HG03175 (cell line): ENCODE measurements around the gene ANKRD40.
"Not testable (repeated sequence)": the region's sequence is repeated elsewhere in the genome, so short reads cannot be mapped to it uniquely, and the experiment has no call there.

Source experiments
- ATAC-seq: cut with Tn5 transposase; IDR thresholded peaks from one replicate; pipeline ENCODE4 v1.9.1; 2021; ENCODE audit warnings: mild to moderate bottlenecking, moderate library complexity; ENCODE audit not compliant: unreplicated experiment

ANKRD40 gene

DNA sequence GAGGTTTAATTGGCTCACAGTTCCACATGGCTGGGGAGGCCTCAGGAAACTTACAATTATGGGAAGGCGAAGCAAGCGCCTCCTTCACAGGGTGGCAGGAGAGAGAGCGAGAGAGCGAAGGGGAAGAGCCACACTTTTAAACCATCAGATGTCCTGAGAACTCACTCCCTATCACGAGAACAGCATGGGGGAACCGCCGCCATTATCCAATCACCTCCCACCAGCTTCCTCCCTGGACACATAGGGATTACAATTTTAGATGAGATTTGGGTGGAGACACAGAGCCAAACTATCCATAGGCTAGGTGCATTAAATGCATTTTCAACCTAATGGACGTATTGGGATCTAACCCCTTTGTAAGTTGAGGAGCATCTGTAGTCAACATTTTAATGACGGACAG, 4.9 kb upstream of the ANKRD40 start:
- ATAC-seq: no peak

DNA sequence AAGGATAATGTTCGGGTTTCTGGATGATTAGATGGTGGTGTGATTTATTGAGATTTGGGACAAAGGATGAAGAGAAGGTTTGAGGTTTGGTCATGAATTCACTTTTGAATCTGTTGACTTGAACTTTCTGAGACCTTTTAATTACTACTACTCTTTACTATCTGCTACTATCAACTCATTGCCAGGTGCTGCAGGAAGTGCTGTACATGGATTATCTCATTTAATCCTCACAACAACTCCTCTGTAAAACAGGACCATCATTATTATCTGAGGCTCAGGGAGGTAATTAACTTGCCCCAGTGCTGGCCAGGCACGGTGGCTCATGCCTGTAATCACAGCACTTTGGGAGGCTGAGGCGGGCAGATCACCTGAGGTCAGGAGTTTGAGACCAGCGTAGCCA, 2.9 kb upstream of the ANKRD40 start:
- no peak for ATAC-seq

DNA sequence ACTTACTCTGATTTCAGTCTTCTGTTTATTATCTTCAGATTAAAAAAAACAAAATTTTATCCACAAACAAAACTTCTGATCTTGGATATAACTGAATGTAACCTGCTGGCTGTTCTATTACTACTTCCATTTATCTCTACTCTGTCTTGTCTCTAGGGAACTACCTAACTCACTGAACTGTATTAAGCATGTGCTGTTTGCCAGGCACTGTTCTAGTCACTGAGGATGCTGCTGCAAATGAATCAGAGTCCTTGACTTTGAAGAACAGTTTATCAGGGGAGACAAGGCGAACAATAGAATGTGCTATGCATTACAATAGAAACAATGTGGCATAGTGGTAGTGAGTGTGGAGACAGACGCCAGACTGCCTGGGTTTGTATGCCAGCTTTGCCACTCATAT, 2.3 kb upstream of the ANKRD40 start:
- ATAC-seq: no peak

DNA sequence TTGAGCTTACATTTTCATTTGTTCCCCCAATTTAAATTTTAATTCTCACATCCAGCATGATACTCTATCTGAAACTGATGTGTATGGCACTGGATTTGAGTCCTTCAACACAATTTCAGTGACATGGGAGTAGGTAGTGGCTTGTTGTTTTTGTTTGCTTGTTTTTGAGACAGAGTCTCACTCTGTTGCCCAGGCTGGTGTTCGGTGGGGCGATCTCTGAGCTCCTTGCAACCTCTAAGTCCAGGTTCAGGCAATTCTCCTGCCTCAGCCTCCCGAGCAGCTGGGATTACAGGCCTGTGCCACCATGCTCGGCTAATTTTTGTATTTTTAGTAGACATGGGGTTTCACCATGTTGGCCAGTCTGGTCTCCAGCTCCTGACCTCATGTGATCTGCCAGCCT, 1.3 kb upstream of the ANKRD40 start:
- not testable (repeated sequence) for ATAC-seq

DNA sequence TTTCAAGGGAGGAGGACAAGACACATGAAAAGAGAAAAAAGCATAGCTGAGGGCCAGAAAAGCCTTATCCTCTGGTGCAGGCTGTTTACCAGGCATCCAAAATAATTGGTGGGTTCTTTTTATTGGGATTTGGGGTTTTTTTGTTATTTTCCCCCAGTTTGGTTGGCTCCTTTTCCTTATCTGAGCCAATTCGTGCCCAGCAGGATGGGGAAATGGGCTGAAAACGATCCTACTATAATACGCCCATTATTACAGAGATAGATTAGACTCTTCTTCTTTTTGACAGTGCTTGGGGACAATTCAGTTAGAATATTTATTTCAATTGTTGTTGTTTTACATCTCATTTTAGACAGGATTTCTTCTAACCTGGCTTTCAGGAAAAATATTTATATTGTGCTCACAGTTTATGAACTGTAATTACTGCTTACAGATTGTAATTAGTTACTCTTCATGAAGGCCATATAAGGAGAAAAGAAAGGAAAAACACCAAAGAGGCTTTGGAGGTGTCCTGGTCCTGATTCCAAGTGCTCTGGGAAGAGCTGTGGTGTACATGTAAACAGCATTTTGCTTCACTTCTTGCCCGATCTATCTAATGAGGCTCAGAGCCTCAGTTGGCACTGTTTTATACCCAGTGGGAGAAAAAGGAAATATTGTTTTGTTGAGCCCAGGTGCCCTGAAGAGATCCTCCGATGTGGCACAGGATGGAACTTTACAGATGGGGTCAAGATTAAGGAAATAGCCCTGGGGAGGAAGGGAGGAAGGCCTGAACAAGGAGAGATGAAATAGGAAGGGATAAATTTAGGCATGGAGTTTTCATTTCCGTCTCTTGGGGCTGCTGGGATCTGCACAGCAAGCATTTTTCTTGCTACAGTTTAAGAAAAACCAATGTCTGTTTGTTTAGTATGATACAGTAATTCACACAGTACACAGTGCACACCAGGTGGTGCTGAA, 611 bp upstream of the ANKRD40 start:
- ATAC-seq: no peak

DNA sequence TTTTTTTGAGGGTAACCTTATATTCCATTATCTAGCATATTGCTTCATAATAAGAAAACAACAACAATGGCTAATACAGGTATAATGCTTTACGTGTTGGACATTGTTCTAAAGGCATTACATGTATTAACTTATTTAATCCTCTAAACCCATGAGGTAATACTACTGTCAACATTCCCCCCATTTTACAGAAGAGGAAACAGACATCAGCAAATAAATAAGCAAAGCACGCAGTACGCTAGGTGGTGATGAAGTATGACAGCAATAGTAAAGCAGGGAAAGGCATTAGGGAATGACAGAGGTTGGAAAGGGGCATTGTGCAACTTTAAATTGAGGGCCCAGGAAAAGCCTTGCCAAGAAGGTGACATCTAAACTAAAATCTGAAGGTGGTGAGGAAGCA, 4.6 kb downstream of the ANKRD40 start:
- ATAC-seq: no peak

DNA sequence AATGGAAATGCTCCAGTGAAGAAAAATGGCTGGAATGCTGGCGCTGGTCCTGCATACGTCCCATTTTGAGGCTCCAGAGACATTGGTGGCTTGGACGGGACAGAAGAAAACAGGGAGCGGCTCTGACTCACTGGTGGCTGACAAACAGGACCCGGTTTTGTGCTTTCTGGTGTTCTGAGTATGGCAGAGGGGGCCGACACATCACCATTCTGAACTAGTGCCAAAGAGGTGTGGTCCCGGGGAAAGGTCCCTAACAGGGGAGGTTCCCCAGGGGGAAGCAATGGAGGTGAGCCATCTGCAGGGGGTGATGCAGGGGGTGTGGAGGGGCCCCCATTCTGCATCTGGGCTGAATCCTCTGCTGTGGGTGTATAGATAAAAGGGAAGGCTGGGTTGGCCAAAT, 8.3 kb downstream of the ANKRD40 start:
- no peak for ATAC-seq

DNA sequence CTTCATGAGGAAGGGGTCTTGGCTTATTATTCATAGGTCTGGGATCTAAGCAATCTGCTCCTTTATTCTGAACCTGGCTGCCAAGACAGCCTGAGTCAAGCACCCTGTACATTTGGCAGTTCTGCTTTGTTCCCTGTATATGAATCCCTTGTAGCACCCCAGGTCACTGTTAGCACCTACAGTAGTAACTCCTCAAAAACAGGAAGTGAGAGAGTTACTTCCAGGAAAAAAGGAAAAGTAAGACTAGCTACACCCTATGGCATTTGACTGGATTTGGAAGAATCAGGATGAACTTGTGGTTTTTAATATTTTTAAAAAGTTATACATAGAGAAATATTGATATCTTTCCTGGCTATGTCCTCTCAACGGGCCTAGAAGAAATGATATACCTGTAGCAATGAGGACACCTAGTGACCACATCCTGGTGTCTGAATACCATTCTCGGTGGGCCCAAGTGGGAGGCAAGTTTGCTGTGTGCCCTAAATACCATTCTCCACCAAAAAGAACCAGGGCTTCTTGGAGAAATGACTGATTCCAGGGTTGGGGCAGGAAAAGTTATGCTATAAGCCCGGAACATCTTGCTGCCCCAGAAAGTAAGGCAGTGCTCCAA, 9.9 kb downstream of the ANKRD40 start:
- ATAC-seq: no peak

DNA sequence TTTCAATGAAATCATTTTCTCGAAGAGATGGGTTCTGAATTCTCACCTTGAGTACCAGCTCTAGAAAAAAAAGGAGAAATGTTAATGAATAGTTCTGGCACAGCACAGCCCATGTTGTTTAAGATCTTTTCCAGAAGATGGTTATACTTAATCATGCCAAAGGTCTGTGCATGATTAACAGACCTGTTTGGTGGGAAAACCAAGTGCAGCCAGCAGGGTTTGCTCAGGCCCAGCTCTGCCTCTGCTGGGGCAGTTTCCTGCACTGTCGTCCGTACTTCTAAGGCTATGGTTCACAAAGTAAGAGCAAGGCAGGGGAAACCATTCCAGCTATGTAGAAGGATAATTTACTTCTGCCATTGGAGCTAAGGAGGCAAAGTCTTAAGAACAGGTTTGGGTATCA, 10.7 kb downstream of the ANKRD40 start:
- no peak for ATAC-seq

DNA sequence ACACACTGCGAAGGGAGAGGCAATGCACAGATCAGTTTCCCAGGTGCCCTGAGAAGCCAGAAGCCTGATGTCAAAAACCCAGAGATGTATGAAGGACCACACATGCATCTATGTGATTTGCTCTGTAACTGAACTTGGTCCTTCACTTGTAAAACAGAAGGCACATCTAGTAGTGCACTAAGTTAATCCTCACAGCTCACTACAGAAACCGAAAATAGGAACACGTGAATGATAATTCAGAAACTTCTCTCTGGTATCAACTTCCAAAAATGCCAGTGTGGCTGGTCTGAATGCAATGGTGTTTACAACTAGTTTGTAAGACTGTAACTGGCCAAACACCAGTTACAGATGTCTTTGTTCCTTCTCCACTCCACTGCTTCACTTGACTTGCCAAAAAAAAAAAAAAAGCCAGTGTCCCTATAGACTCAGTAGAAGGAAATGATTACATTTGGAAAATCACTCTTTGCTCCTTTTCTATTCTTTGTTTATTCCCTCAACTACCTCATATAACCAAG, 11.3 kb downstream of the ANKRD40 start:
- no peak for ATAC-seq

DNA sequence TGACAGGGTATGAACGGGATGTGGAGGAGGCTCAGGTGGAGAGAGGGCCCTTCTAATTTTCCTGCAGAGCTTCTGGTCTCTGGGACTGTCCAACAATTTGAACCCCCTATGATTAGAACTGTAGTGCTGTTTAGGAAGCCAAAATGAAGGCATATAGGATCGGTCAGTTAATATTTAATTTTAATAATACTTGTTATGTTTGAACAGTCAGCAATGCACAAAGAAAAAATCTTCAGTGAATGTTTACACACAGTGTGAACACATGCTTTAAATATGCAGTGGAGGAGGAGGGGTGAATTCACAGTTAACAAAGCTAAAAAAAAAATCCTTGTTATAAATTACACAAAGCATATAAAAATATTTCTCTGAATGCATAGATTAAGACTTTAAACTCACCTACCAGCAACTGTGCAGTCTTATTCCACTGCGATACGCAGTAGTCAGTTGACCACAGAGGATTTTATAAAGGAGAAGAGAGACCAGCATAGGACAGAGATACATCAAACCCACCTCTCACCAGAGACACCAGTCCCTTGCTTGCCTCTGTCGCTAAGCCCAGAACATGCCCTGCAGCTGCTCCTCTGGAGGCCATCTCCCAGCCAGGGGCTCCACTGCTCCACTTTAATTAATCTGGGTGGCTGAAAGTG, 14.6 kb downstream of the ANKRD40 start:
- no peak for ATAC-seq

DNA sequence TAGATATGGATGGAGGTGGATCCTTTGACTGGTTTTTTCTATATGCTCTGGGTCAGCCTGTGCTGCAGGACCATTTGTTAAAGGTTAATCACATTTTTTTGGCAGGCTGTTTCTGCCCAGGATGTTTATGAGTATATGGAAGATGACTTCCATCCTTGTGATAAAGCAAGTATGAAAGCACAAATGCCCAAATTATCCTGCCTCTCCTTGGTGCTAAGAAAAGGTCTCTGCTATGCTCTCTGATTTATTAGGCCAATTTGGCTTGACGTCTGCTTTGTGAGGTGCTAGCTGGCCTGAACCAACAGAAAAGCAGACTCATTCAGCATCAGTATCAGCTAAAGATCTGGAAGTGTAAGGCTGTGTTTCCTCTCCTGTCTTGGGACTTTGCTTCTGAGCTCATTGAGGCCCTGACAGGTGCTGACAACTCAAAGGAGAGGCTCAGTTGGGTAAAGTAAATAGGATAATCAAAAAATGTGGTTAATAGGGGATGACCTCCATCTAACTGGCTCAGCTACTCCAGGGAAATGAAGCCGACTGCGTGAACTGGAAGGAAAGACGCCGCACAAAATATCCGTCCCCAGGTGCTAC, 15.2 kb downstream of the ANKRD40 start:
- ATAC-seq: no peak

DNA sequence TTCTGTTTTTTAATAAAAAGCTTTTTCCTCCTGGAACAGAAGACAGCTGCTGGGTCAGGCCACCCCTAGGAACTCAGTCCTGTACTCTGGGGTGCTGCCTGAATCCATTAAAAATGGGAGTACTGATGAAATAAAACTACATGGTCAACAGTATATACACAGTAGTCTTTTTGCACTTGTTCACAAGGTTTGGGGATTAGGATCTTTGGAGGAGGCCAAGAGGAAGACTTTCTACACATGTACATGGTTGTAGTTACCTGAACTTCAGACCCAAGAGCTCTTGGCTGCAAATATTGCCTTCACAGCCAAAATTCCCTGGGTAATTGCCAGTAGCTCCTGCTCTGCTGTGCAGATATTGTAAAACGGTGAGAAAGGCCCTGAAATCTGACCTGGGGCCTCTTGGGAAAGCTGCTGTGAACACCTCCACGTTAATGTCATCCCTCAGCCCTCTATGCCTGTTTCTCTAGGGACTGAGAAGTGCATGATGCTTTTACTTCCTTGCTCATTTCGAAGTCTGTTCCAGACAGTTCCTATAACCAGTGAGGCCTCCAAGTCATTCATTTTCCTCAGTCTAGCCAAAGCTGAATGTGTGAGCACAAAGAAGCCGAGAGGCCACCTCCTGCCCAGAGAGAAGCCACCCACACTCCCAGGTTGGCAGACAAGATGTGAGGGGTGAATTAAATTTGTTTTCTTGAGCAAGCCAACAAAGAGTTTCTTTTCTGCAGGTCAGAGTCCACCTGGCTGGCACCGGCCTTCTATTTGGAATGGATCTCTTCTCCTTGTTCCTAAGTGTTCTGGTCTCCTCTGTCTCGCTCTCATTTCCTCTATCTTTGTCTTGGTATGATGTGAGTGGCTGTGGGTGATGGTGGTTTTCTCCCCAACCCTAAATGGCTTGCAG, 15.9 kb downstream of the ANKRD40 start:
- ATAC-seq: no peak

DNA sequence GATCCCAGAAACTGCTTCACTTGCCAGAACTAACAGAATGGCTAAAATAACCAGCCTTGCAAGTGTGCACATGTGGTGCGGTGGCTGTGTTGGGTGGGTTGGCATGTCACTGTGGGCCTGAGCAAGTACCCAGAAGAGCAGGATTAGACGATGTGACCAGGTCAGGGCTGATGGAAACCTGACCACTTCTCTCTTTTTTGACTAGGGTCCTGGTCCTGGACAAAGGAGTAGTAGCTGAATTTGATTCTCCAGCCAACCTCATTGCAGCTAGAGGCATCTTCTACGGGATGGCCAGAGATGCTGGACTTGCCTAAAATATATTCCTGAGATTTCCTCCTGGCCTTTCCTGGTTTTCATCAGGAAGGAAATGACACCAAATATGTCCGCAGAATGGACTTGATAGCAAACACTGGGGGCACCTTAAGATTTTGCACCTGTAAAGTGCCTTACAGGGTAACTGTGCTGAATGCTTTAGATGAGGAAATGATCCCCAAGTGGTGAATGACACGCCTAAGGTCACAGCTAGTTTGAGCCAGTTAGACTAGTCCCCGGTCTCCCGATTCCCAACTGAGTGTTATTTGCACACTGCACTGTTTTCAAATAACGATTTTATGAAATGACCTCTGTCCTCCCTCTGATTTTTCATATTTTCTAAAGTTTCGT, 16.7 kb downstream of the ANKRD40 start:
- no peak for ATAC-seq

DNA sequence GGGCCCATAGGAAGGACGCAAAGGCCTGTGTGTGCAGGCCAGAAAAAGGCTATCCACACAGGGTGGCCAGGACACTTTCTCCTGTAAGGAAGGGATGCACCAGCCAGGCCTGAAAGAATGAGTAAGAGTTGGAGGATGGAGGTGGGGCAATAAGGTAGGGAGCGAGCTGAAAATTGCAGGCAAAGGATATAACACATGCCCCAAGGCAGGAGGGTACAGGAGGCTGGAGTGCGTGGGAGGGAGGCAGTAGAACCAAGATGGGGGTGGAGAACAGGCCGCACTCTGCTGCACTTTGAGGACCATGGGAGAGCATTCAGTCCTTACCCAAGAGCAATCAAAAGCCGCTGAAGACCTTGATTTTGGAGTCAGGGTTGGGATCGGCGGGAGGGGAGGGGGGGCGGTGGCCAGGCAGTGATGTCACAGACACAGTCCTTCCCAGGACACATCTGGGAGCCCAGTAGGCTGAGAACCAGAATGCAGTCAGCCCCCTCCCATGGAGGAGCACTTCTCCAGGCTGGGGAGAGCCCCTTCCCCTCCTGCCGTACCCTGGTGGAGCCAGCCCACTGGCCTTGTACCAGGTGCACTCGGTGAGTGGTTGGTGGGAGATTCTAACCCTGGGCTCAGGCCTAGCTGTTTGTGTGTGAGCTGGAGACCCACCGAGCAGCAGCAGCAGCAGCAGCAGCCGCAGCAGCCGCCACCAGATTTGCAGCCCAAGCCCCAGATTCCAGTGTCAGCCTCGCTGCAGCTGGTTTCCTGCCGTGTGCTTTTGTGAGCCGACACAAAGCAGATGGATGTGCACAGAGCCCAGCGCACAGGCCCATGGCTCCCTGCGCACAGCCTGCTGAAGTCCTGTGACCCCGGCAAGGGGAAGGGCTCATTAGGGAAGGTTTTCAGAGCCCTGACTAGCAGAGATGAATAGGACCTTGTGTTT, 17.5 kb downstream of the ANKRD40 start:
- ATAC-seq: no peak

DNA sequence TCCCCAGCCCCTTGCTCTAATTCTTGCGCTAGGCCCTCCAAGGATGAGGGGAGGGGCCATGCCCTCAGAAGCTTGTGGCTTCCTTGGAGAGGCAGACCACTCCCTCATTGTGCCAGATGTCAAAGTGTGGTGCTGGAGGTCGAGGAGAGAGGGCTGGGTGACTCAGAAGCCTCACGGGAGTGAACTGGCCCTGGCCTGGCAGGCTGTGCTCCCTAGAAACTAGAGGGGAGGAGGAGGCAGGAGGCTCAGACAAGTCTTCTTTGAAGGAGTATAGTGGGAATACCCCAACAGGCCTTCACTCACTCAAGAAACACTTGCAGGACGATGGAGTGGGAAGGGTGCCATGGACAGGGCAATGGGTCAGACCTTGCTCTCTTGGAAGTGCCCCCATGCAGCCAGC, 18.5 kb downstream of the ANKRD40 start:
- ATAC-seq: no peak

DNA sequence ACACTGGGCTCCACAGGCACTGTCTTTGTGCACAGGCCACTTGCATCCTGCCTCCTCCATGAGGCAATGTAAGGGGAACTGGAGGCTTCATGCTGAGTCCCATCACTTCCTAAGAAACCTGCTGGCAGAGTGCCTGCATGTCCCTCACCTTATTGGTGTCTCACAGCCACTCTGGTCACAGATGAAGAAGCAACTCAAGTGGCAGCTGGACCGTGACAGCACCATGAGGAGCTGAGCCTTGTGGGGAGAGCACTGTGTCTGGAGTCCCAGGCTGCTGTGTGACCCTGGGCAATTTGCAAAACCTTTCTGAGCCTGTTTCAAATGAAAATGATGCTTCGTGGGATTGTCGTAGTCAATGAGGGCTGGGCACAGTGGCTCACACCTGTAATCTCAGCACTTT, 19.5 kb downstream of the ANKRD40 start:
- ATAC-seq: no peak

DNA sequence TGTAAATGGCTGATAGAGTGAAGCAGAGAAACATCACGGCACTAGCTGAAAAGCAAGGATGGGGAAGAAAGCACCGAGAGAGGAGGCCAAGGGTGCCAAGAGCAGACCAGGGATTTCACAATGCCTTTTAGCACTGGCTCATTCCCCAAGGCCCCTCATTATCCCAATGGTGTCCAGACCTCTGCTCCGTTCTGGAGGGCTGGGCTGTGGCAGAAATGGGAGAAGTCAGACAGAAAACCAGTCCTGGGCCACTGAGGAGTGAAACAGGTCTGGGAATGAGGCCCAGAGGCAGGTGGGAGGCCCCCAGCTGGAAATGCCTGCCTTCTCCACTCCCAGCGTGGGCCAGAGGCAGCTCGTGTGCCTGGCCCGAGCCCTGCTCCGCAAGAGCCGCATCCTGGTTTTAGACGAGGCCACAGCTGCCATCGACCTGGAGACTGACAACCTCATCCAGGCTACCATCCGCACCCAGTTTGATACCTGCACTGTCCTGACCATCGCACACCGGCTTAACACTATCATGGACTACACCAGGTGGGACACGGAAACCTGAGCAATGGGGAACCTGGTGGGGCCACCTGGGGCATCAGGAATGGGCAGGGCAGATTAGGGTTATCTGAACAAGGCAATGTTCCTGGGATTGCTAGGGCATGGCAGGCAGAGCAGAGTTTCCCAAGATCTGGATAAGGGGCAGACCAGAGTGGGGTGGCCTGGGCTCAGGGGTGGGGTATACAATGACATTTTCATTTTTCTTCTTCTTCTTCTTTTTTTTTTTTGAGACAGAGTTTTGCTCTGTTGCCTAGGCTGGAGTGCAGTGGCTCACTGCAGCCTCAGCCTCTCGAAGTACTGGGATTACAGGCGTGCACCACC, 20.3 kb downstream of the ANKRD40 start:
- no peak for ATAC-seq
